Glutamatergic neuron (in vitro differentiated cells): ENCODE data around the gene VNN1. TPM values are rescaled to one million over a fixed set of nuclear protein-coding genes. Genes with fewer than 3 reads are reported as not detected.

Source experiments
- DNase-seq: peaks from one replicate; pipeline ENCODE4 v3.0.0; 2022
- H3K27ac Mint-ChIP-seq: one replicate; pipeline ENCODE4 v1.8.0; 2020; ENCODE audit warnings: mild to moderate bottlenecking, mixed read lengths, inconsistent platforms; ENCODE audit not compliant: unreplicated experiment
- H3K27me3 Mint-ChIP-seq: one replicate; pipeline ENCODE4 v1.8.0; 2020; ENCODE audit warnings: mild to moderate bottlenecking, moderate library complexity, mixed read lengths, inconsistent platforms; ENCODE audit not compliant: unreplicated experiment
- H3K36me3 Mint-ChIP-seq: one replicate; pipeline ENCODE4 v1.8.0; 2020; ENCODE audit warnings: mild to moderate bottlenecking, mixed read lengths, inconsistent platforms; ENCODE audit not compliant: unreplicated experiment
- H3K4me1 Mint-ChIP-seq: one replicate; pipeline ENCODE4 v1.8.0; 2020; ENCODE audit warnings: mild to moderate bottlenecking, low read depth, mixed read lengths, inconsistent platforms; ENCODE audit not compliant: unreplicated experiment
- H3K4me3 Mint-ChIP-seq: one replicate; pipeline ENCODE4 v1.8.0; 2020; ENCODE audit warnings: mild to moderate bottlenecking, mixed read lengths, inconsistent platforms; ENCODE audit not compliant: unreplicated experiment
- H3K9me3 Mint-ChIP-seq: one replicate; pipeline ENCODE4 v1.8.0; 2020; ENCODE audit warnings: mild to moderate bottlenecking, moderate library complexity, mixed read lengths, inconsistent platforms; ENCODE audit not compliant: unreplicated experiment
- total RNA-seq: library from RNA; stranded (reverse); fragmentation: NEBNext Ultra II Directional; extraction: Animal tissue kit (Norgen Biotek cat#: 25700); gene quantifications from one replicate; pipeline ENCODE4 v1.2.1, GENCODE V29; 2021; ENCODE audit not compliant: unreplicated experiment
- TF ChIP-seq, protein P1 (sequence below): fragments of 200-600 bp; sonication (generic); IDR thresholded peaks from one replicate; pipeline ENCODE4 v1.5.0; 2021; ENCODE audit not compliant: partially characterized antibody, unreplicated experiment

VNN1 gene
- total RNA-seq, 1 donor from 2014 or later: not detected

DNA sequence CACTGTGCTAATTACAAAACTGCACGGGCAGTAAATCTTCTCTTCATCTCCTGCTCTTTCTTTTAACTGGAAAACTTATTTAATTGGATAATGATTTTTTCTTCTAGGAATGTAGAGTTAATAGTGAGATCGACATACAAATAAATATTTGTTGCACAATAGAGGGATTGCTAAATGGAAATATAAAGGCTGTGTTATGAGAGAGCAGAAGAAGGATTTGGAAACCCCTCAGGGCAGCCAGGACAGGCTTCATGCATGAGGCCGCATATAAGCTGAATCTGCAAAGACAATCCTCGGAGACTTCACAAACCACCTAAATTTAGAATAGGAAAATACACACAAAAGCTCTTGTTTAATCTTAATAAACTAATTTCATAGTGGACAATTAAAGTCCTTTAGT, 51.9 kb downstream of the VNN1 start:
- H3K4me3 Mint-ChIP-seq: no peak overlapping the region
- no peak overlapping the region for H3K27ac Mint-ChIP-seq
- H3K9me3 Mint-ChIP-seq: no peaks in the 10 kb centered on the region
- peaks cover 2% of the 10 kb centered on the region for H3K4me1 Mint-ChIP-seq
- DNase-seq: no peak
- TF ChIP-seq, protein P1, sequence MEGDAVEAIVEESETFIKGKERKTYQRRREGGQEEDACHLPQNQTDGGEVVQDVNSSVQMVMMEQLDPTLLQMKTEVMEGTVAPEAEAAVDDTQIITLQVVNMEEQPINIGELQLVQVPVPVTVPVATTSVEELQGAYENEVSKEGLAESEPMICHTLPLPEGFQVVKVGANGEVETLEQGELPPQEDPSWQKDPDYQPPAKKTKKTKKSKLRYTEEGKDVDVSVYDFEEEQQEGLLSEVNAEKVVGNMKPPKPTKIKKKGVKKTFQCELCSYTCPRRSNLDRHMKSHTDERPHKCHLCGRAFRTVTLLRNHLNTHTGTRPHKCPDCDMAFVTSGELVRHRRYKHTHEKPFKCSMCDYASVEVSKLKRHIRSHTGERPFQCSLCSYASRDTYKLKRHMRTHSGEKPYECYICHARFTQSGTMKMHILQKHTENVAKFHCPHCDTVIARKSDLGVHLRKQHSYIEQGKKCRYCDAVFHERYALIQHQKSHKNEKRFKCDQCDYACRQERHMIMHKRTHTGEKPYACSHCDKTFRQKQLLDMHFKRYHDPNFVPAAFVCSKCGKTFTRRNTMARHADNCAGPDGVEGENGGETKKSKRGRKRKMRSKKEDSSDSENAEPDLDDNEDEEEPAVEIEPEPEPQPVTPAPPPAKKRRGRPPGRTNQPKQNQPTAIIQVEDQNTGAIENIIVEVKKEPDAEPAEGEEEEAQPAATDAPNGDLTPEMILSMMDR: no peak
- no peaks in the 10 kb centered on the region for H3K27me3 Mint-ChIP-seq
- H3K36me3 Mint-ChIP-seq: no peaks in the 10 kb centered on the region

DNA sequence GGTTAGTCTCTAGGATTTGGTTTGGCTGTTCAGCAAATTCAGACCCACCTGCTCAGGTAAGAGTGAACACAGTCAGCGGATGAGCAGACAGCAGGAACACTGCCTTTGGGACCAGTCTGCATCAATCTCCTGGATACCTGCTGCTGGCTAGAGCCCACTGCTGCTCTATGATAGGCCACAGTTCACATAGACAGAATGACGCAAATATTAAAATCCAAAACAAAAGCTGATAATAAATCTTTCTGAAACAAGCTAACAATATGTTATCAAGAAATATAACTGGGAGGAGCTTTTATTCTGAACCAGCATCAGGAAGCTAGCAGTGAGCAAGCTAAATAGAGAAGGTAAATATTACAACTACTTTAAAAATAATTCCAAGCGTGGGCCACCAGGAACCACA, 54.8 kb downstream of the VNN1 start, which contains the start of gene TAAR1:
Gene TAAR1, minus strand, starts transcription at position 101 of the 400 bp plus-strand sequence. CDS start 13,179 bp downstream, outside the sequence.
- Mint-ChIP-seq H3K9me3 (no peaks in the 10 kb centered on the region), H3K27me3 (no peaks in the 10 kb centered on the region), H3K36me3 (no peaks in the 10 kb centered on the region), H3K27ac (no peak within 1 kb of the TSS), H3K4me3 (no peak within 1 kb of the TSS), H3K4me1 (peaks cover 2% of the 10 kb centered on the region)
- no peak for DNase-seq
- TF ChIP-seq, protein P1: no peak

DNA sequence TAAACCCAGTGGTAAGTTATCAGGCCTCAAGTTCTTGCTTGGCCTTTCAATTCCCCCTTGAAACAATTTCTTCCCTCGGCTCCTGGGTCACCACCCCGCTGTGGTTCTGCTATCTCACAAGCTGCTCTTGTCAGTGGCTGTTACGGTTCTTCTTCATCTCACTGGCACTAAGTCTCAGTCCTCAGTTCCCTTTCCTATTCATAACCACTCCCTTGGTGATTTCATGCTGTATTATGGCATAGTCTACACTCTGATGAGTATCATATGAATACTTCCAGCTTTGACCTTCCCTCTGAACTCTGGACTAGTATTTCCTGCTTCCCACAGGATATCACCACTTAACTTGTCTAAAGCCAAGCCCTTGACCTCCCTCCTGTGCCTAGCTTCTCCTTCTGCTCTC, 62.8 kb downstream of the VNN1 start:
- no peak overlapping the region for H3K27ac Mint-ChIP-seq
- H3K9me3 Mint-ChIP-seq: no peaks in the 10 kb centered on the region
- H3K36me3 Mint-ChIP-seq: no peaks in the 10 kb centered on the region

DNA sequence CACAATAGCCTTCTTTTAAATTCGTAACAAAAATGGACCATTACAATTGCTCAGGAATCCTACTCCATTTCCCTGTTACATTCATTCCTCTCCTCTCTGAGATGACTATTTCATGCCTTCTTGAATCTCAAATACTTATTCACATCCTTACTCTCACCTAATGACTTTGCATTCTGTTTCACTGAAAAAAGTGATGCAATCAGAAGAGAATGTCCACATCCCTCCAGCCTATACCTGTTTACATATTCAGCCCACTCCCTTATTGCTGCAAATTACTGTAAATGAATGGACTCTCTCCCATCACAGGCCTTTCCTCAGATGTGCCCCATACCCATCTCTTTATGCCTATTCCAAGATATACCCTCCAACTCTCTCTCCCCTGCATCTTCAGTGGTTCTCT, 63.4 kb downstream of the VNN1 start:
- Mint-ChIP-seq H3K36me3 (no peaks in the 10 kb centered on the region), H3K4me1 (no peaks in the 10 kb centered on the region), H3K4me3 (no peak overlapping the region), H3K9me3 (no peaks in the 10 kb centered on the region), H3K27ac (no peak overlapping the region), H3K27me3 (no peaks in the 10 kb centered on the region)
- TF ChIP-seq, protein P1: no peak
- no peak for DNase-seq

More for the DNA sequence above, 62.8 kb downstream of the VNN1 start:
- DNase-seq: no peak
- no peaks in the 10 kb centered on the region for H3K27me3 Mint-ChIP-seq
- TF ChIP-seq, protein P1: no peak
- H3K4me1 Mint-ChIP-seq: no peaks in the 10 kb centered on the region
- H3K4me3 Mint-ChIP-seq: no peak overlapping the region

DNA sequence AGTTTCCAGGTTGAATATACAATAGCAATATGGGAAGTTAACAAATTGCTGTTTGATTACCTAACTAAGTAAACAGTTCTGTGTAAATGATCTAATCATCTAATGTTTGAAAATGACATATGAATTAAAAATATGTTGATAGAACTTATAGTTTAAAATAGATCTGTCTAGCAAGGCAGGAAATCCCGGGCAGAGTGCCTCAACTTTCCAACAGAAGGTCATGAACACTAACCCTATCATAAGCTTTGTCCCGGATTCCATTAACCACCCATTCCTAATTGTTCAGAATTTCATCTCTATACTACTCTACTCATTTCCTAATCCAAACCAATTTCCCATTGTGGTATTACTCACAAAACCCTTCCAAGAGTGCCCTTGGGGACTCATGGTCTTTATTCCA, 65.0 kb downstream of the VNN1 start:
- no peaks in the 10 kb centered on the region for H3K36me3 Mint-ChIP-seq
- no peaks in the 10 kb centered on the region for H3K9me3 Mint-ChIP-seq
- H3K4me1 Mint-ChIP-seq: no peaks in the 10 kb centered on the region
- TF ChIP-seq, protein P1: no peak
- H3K4me3 Mint-ChIP-seq: no peak overlapping the region
- no peak for DNase-seq
- H3K27me3 Mint-ChIP-seq: no peaks in the 10 kb centered on the region
- H3K27ac Mint-ChIP-seq: no peak overlapping the region
